ENCODE data around the gene SNAP29.
A peak's percentile ranks its signal among the peaks of the same experiment; 100 is the strongest.
"Not testable (repeated sequence)": the region's sequence is repeated elsewhere in the genome, so short reads cannot be mapped to it uniquely, and the experiment has no call there.

The SNAP29 gene

GRCh38 chr22:20836987-20837823 lies 21.6 kb upstream of the SNAP29 start:
- DNase-seq (ENCODE audit: low read depth), result no peak
- TF ChIP-seq, protein P1, sequence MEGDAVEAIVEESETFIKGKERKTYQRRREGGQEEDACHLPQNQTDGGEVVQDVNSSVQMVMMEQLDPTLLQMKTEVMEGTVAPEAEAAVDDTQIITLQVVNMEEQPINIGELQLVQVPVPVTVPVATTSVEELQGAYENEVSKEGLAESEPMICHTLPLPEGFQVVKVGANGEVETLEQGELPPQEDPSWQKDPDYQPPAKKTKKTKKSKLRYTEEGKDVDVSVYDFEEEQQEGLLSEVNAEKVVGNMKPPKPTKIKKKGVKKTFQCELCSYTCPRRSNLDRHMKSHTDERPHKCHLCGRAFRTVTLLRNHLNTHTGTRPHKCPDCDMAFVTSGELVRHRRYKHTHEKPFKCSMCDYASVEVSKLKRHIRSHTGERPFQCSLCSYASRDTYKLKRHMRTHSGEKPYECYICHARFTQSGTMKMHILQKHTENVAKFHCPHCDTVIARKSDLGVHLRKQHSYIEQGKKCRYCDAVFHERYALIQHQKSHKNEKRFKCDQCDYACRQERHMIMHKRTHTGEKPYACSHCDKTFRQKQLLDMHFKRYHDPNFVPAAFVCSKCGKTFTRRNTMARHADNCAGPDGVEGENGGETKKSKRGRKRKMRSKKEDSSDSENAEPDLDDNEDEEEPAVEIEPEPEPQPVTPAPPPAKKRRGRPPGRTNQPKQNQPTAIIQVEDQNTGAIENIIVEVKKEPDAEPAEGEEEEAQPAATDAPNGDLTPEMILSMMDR (IDR thresholded peaks at IDR 0.05; ENCODE audit: control insufficient read depth, extremely low read depth, insufficient read depth), result no peak
- no peak overlapping the region for H3K4me3 ChIP-seq (ENCODE audit: low read depth, low read length)

DNA sequence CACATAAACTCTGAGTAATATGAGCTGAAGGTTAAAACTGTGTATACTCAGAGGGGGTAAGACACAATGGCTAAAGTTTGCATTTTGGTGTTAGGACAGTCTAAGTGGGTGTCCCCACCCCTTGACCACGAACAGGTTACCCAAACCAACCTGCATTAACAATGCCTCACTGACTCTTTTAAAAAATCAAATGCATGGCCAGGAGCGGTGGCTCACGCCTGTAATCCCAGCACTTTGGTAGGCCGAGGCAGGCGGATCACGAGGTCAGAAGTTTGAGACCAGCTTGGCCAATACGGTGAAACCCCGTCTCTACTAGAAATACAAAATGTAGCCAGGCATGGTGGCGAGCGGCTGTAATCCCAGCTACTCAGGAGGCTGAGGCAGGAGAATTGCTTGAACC lies 19.5 kb upstream of the SNAP29 start:
- DNase-seq (ENCODE audit: low read depth); H3K4me3 ChIP-seq (ENCODE audit: low read depth, low read length): not testable (repeated sequence)

DNA sequence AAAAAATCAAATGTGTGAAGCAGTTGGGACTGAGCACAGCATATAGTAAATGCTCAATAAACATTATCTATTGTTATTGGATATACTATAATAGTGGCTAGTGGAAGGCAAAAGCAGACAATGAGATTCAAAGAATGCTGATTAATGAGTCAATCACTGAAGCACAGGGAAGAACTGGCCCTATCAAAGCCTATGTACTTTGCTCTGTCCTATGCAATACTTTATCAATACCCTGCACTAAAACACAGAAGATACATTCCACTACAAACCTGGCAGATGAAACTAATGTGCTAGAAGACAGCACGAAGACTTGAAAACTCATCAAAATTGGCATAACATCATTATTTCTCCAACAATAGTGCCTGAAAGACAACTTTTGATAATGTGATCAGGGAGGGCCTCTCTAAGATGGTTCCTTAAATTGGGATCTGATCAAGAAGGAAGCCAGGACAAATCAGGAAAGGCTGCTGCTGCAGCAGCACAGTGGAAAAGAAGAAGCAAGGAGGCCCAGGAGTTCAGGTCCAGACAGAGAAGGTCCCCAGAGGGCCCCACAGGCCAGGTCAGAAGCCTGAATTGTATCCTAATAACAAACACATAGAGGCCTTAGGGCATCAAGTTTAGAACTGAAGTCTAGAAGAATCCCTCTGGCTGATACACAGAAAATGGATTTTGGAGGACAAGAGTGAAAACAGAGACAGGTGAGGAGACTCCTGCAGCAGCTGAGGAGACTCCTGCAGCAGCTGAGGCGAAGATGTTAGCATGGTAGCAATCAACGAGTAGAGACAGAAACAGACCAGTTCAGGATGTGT lies 18.8 kb upstream of the SNAP29 start:
- H3K4me3 ChIP-seq (ENCODE audit: low read depth, low read length), result no peak overlapping the region
- TF ChIP-seq, protein P1 (IDR thresholded peaks at IDR 0.05; ENCODE audit: control insufficient read depth, extremely low read depth, insufficient read depth), result no peak
- no peak for DNase-seq (ENCODE audit: low read depth)

GRCh38 chr22:20840646-20841371 lies 18.0 kb upstream of the SNAP29 start:
- no peak overlapping the region for H3K4me3 ChIP-seq (ENCODE audit: low read depth, low read length)
- DNase-seq (ENCODE audit: low read depth), result no peak
- TF ChIP-seq, protein P1 (IDR thresholded peaks at IDR 0.05; ENCODE audit: control insufficient read depth, extremely low read depth, insufficient read depth), result no peak

DNA sequence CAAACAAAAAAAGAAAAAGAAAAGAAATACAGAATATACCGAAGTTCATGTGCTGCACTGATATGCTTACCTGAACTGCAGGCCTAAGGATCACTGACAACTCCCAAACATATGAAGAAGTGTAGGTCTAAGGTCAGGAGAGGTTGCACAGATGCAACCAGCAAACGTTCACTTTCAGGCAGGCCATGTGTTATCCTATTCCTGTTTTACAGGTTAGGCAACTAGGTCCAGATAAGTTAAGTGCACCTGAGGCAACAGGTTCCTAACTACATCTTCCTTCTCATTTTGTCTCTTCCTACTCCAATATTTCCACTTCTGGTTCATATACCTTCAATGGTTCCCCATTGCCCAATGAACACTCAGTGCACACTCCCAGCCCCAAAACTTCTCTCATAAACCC lies 15.3 kb upstream of the SNAP29 start:
- TF ChIP-seq, protein P1 (IDR thresholded peaks at IDR 0.05; ENCODE audit: control insufficient read depth, extremely low read depth, insufficient read depth), result no peak
- H3K4me3 ChIP-seq (ENCODE audit: low read depth, low read length), result peak overlapping the region; percentile 19; the same call in 1 of the 2 replicates
- peak; percentile 82 for DNase-seq (ENCODE audit: low read depth)

DNA sequence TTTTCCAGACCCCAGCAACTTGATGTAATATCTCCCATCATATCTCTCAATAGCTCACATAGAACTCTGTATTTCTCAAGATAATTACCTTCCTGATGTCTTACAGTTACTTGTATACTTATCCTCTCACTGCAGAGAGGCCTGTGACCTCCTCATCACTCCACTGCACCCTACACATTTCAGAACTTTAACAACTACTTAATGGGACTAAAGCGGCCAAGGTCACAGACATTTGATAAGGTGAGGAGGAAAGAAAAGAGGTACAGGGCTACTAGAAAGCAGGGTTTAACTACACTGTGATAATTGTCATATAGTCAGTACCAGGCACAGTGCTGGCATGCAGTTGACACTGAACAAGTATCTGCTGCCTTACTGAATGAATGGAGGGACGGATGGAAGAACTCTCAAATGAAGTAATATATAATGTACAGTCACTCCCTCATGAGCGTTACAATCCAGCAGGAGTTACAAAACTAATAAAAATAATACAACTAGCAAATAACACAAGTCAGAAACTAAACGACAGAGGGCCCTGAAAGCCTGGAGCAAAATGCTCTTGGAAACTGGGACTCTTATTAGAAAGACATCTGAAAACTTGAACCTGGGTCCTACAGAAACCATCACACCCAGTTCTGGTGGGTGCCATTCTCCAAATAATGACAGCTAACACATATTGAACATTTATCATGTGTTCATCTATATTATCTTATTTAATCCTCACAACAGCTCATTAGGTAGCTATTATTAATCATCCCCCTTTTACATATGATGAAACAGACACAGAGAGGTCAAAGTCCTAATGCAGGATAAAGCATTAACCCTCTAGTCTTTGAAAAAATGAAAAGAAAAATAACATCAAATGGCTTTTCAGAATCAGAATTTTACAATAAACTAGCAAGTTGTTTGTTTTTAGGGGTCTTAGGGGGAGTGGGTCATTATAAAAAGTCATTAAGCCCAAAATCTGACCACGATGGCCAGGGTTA lies 14.5 kb upstream of the SNAP29 start:
- DNase-seq (ENCODE audit: low read depth), result no peak
- peak overlapping the region; percentile 19; the same call in 1 of the 2 replicates for H3K4me3 ChIP-seq (ENCODE audit: low read depth, low read length)
- TF ChIP-seq, protein P1 (IDR thresholded peaks at IDR 0.05; ENCODE audit: control insufficient read depth, extremely low read depth, insufficient read depth), result no peak
